ENCODE results near the gene SUSD6. TPM values are rescaled to one million over a fixed set of nuclear protein-coding genes. Genes with fewer than 3 reads are reported as not detected.

The SUSD6 gene
- total and polyA plus RNA-seq, 2 experiments from 2014 or later = 2.8 to 3.4 TPM

DNA sequence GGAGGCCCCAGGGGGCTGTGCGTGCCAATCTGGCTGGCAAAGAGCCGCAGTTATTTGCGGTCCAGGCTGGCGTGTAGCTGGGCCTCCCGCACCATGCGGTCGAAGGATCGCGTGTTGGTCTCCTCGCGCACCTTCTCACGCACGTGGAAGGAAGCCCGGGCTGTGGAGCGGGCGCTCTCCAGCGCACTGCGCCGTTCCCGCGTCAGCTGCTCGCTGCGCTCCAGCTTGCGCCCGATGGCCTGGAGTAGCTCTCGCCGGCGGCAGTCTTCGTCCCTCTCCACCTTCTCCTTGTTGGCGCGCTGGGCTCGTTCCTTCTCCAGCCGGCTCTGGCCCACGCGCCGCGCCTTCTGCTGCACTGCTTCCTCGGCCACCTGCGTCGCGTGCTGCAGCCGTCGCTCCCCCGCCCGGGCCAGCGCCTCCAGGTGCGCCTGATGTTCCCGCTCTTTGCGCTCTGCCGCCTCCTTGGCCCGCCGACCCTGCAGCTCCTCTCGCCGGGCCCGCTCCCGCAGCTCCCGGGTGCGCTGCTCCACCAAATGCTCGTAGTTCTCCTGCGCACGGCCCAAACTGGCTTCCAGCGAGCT lies 39.9 kb upstream of the SUSD6 start:
- Mint-ChIP-seq H3K4me3 (peak overlapping the region; percentile 42; the same call in 2 of the 3 replicates), H3K27ac (no peak overlapping the region)

More for the DNA sequence above, 39.9 kb upstream of the SUSD6 start:
- ATAC-seq = peak; percentile 44
- Histone ChIP-seq H2AFZ (peak overlapping the region; percentile 88), H3K4me2 (peak overlapping the region; percentile 75), H3K4me1 (ENCODE audit: insufficient read depth) (peaks cover 4% of the 10 kb centered on the region; the same call in 1 of the 2 replicates), H3K27me3 (ENCODE audit: insufficient read depth) (peaks cover 94% of the 10 kb centered on the region), H3K79me2 (replicated peaks; ENCODE audit: insufficient read depth) (no peaks in the 10 kb centered on the region), H3K36me3 (ENCODE audit: insufficient read depth) (no peaks in the 10 kb centered on the region; the same call in 1 of the 2 replicates), H3K27ac (ENCODE audit: low read depth) (no peak overlapping the region), H4K20me1 (replicated peaks; ENCODE audit: insufficient read depth) (no peaks in the 10 kb centered on the region; the same call in none of the 2 replicates), H3F3A (replicated peaks; ENCODE audit: low read depth) (0 out of 2 replicates have a peak, but pooled peaks cover 11% of the 10 kb centered on the region), H3K4me3 (peak overlapping the region; percentile 51), H3K9me2 (ENCODE audit: insufficient read depth) (no peaks in the 10 kb centered on the region; the same call in 1 of the 2 replicates)
- no peak for DNase-seq (ENCODE audit: low spot score)
- TF ChIP-seq, protein P1, sequence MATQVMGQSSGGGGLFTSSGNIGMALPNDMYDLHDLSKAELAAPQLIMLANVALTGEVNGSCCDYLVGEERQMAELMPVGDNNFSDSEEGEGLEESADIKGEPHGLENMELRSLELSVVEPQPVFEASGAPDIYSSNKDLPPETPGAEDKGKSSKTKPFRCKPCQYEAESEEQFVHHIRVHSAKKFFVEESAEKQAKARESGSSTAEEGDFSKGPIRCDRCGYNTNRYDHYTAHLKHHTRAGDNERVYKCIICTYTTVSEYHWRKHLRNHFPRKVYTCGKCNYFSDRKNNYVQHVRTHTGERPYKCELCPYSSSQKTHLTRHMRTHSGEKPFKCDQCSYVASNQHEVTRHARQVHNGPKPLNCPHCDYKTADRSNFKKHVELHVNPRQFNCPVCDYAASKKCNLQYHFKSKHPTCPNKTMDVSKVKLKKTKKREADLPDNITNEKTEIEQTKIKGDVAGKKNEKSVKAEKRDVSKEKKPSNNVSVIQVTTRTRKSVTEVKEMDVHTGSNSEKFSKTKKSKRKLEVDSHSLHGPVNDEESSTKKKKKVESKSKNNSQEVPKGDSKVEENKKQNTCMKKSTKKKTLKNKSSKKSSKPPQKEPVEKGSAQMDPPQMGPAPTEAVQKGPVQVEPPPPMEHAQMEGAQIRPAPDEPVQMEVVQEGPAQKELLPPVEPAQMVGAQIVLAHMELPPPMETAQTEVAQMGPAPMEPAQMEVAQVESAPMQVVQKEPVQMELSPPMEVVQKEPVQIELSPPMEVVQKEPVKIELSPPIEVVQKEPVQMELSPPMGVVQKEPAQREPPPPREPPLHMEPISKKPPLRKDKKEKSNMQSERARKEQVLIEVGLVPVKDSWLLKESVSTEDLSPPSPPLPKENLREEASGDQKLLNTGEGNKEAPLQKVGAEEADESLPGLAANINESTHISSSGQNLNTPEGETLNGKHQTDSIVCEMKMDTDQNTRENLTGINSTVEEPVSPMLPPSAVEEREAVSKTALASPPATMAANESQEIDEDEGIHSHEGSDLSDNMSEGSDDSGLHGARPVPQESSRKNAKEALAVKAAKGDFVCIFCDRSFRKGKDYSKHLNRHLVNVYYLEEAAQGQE (IDR thresholded peaks at IDR 0.05; ENCODE audit: unreplicated experiment) = no peak
- TF ChIP-seq, protein P2, sequence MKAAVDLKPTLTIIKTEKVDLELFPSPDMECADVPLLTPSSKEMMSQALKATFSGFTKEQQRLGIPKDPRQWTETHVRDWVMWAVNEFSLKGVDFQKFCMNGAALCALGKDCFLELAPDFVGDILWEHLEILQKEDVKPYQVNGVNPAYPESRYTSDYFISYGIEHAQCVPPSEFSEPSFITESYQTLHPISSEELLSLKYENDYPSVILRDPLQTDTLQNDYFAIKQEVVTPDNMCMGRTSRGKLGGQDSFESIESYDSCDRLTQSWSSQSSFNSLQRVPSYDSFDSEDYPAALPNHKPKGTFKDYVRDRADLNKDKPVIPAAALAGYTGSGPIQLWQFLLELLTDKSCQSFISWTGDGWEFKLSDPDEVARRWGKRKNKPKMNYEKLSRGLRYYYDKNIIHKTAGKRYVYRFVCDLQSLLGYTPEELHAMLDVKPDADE (IDR thresholded peaks at IDR 0.05) = no peak
- peak; percentile 63 for TF ChIP-seq EZH2 (IDR thresholded peaks at IDR 0.05; ENCODE audit: low read depth, unreplicated experiment)
- TF ChIP-seq, protein P3, sequence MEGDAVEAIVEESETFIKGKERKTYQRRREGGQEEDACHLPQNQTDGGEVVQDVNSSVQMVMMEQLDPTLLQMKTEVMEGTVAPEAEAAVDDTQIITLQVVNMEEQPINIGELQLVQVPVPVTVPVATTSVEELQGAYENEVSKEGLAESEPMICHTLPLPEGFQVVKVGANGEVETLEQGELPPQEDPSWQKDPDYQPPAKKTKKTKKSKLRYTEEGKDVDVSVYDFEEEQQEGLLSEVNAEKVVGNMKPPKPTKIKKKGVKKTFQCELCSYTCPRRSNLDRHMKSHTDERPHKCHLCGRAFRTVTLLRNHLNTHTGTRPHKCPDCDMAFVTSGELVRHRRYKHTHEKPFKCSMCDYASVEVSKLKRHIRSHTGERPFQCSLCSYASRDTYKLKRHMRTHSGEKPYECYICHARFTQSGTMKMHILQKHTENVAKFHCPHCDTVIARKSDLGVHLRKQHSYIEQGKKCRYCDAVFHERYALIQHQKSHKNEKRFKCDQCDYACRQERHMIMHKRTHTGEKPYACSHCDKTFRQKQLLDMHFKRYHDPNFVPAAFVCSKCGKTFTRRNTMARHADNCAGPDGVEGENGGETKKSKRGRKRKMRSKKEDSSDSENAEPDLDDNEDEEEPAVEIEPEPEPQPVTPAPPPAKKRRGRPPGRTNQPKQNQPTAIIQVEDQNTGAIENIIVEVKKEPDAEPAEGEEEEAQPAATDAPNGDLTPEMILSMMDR (conservative IDR thresholded peaks at IDR 0.05; ENCODE audit: low read depth in 2 of 2) = no peak
- TF ChIP-seq EZH2phosphoT487 (IDR thresholded peaks at IDR 0.05; ENCODE audit: unreplicated experiment) = no peak
- no peak for TF ChIP-seq STAT1 (IDR thresholded peaks at IDR 0.05; ENCODE audit: unreplicated experiment)
- TF ChIP-seq POLR2AphosphoS5 (IDR thresholded peaks at IDR 0.05; ENCODE audit: low read depth) = no peak
- TF ChIP-seq JUNB (IDR thresholded peaks at IDR 0.05; ENCODE audit: unreplicated experiment) = no peak
- Mint-ChIP-seq H3K27me3 (ENCODE audit: insufficient read depth, low read depth, poor library complexity) (peaks cover 53% of the 10 kb centered on the region), H3K4me1 (peaks cover 3% of the 10 kb centered on the region; the same call in 2 of the 3 replicates), H3K36me3 (ENCODE audit: low read depth) (peaks cover 9% of the 10 kb centered on the region; the same call in 2 of the 3 replicates), H3K9me3 (peaks cover 25% of the 10 kb centered on the region; the same call in 2 of the 3 replicates)

Data from GM23338 (cell line).